ENCODE results near the gene NDST1.

NDST1 gene

DNA sequence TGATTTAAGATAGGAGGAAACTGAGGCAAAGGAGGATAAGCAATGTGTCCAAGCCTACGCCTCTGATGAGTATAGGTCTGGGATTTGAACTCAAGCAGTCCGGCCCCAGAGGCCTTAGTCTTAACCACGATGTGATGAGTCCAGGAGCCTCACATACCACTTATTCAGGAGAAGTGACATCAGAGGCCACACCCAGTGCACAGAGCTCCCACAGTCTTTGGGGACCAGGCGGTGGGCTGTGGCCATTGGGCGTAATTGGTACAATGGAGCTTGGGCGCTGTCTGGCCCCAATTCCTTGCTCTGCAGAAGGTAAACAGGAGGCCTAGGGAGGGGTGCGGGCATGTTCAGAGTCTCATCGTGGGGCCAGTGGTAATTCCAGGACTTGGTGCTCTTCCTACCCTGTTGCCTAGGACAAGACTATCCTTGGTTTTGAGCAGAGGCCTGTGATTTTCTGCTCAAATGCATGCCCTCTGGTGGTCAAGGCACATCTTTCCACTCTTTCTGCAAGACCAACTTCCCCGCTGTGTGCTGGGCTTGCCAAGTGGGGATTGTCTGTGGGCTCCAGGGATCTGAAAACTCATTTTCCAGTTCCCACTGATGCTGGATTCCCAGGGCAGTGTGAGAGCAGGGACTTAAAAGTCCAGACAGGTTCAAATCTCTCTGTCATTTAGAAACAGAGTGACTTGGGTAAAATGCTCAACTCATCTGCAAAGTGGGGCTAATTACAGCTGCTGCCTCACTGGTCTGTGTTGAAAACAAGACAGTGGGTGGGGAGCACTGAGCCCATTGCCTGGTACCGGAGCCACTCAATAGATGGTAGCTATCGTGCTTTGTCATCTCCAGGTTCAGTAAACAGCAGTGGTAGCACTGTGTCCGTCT, 15.8 kb downstream of the NDST1 start:
- peak; percentile 86 for DNase-seq (ENCODE audit: low read depth)

DNA sequence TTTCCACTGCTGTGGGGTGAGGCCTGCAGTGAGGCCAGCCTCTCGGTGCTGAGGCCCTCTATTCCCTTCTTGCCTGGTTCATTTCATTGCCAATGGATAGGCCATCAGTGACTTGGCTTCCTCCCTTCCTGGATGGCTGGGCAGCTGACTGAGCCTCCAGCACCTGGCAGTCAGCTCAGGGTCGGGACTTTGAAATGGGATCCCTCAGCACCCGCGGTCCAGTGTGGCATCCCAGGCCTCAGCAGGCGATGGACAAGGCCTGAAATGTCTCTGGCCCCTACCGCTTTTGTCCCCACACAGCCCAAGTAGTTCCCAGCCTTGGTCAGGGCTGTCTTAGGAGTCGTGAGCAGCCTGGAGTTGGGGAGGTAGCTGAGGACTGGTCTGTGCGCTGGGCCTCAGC, 17.2 kb downstream of the NDST1 start:
- DNase-seq (ENCODE audit: low read depth): no peak

GRCh38 chr5:150525781-150526180, 17.9 kb downstream of the NDST1 start:
- no peak for DNase-seq (ENCODE audit: low read depth)

DNA sequence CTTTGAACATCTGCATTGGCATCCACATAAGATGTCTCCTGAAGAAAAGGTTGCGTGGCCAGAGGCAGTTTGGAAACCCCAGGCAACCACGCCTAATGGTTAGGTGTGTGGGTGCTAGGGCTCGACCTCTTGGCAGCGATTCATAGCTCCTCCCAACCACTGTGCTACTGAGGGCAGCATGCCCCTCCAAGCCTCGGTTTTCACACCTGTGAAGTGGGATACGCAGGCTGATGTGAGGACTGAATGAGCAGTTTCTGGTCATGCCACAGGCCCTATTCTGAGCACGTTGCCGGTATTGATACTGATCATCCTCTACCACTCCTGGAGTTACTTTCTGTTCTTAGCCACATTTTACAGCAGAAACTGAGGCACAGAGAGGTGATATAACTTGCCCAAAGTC, 19.1 kb downstream of the NDST1 start:
- no peak for DNase-seq (ENCODE audit: low read depth)

DNA sequence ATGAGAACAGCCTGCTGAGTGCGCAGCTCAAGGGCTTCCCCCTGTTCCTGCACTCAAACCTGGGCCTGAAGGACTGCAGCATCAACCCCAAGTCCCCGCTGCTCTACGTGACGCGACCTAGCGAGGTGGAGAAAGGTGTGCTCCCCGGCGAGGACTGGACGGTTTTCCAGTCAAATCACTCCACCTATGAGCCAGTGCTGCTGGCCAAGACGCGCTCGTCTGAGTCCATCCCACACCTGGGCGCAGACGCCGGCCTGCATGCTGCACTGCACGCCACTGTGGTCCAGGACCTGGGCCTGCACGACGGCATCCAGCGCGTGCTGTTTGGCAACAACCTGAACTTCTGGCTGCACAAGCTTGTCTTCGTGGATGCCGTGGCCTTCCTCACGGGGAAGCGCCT, 19.9 kb downstream of the NDST1 start:
- DNase-seq (ENCODE audit: low read depth): no peak

DNA sequence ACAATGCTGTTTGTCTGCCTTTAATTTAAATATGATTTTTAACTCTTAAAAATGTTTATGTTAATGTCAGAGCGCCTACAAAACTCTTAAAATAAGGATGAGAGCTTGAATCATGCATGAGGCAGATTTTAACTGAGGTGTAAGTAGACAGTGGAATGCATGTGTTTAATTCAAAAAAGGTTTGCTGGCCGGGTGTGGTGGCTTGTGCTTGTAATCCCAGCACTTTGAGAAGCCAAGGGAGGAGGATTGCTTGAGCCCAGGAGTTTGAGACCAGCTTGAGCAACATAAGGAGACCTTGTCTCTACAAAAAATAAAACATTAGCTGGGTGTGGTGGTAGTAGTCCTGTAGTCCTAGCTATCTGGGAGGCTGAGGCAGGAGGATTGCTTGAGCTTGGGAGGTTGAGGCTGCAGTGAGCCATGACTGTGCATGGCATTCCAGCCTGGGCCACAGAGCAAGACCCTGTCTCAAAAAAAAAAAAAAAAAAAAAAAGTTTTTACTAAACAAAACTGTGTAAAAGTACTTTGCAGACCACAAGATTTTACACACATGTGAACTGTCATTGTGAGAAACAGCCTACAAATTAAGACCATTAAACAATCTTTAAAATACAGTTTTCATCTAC, 21.1 kb downstream of the NDST1 start:
- DNase-seq (ENCODE audit: low read depth): no peak

DNA sequence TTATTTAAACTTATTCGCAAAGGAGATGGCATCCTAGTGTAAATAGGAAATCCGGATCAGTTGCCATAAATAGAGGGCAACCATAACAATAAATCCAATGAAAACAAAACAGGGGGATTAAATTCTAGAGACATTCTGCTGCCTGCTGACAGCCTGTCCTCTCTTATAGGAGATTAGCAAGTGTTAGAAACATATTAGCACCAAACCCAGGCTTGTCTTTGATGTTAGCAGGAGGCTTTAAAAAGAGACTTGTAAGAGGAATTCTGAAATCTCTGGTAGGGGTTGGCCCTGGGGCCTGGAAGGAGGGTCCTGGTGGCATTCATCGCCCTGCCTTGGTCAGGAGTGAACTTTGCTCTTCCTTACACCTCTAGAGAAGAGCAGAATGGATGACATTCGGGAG, 21.6 kb downstream of the NDST1 start:
- DNase-seq (ENCODE audit: low read depth): no peak

GRCh38 chr5:150530423-150530822, 22.5 kb downstream of the NDST1 start:
- DNase-seq (ENCODE audit: low read depth): no peak

DNA sequence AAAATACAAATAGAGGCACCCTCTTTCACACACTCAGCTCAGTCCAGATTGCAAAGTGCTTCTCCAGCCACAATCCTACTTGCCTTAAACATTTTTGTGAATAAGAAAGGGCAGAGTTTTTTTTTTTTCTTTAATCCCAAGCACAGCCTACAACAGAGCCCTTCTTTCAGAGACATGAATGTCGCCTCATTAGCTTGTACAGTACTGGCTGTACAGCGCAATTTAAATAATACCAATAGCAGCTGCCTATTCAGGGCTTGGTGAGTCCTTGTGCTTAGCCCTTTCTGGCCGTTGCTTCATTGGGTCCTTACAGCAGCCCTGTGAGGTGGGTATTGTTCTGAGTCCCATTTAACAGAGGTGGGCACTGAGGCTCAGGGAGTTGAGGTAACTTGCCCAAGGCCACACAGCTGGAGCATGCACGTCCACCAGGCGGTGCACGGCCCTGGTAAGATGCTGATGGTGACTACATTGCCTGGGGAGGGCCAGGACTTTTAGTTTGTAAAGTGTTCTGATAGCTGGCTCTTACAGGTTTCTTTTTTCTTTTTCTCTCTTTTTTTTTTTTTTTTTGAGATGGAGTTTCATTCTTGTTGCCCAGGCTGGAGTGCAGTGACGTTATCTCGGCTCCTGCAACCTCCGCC, 23.1 kb downstream of the NDST1 start:
- DNase-seq (ENCODE audit: low read depth): no peak

- DNase-seq (ENCODE audit: low read depth): no peak
Observed at GRCh38 chr5:150531686-150532085, 23.8 kb downstream of the NDST1 start.

- DNase-seq (ENCODE audit: low read depth): no peak
Observed at GRCh38 chr5:150532151-150532550, 24.2 kb downstream of the NDST1 start.

DNA sequence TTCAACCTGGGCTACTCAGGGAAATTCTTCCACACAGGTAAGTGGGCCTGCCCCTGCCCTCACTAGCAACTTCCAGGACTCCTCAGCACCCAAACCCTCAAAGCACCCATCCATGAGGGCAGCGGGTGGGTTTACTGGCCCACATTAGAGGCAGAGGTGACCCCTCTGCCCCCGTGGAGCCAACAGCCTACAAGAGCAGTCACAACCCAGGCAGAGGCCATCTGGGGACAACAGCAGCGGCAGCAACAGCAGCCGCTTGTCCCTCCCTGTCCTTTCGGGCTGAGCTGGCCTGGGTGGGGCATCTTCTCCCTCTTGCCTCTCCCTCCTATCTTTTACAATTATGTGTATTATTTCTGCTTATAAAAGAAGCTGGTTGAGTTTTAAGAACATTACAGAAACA, 25.1 kb downstream of the NDST1 start:
- DNase-seq (ENCODE audit: low read depth): no peak

- no peak for DNase-seq (ENCODE audit: low read depth)
Observed at GRCh38 chr5:150534811-150535210, 26.9 kb downstream of the NDST1 start.

GRCh38 chr5:150535611-150536010, 27.7 kb downstream of the NDST1 start:
- no peak for DNase-seq (ENCODE audit: low read depth)

GRCh38 chr5:150538007-150538917, 30.3 kb downstream of the NDST1 start:
- peak; percentile 65 for DNase-seq (ENCODE audit: low read depth)

DNA sequence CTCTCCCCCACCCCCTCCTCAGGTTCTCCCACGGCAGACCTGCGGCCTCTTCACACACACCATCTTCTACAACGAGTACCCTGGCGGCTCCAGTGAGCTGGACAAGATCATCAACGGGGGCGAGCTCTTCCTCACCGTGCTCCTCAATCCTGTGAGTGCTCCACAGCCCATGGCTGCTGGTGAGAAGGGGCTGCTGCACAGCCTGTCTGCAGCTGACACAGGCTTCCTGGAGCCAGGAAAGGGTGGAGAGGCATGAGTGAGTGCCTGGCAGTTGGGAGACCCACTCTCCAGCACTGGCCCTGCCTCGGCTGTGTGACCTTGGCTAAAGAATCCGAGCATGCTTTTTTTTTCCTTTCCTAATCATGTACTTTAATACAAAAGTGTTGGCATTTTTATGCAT, 31.3 kb downstream of the NDST1 start:
- no peak for DNase-seq (ENCODE audit: low read depth)

DNA sequence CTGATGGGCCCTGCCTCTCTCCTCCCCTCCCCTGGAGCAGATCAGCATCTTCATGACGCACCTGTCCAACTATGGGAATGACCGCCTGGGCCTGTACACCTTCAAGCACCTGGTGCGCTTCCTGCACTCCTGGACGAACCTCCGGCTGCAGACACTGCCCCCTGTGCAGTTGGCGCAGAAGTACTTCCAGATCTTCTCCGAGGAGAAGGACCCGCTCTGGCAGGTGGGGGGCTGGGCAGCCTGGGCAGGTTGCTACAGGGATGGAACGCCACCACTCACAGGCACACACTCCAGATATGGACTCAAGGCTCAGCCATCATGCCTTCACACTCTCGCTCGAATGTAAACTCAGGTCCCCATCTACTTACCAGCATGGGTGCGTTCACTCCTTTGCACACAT, 32.1 kb downstream of the NDST1 start:
- no peak for DNase-seq (ENCODE audit: low read depth)

GRCh38 chr5:150540615-150541396, 32.9 kb downstream of the NDST1 start:
- peak; percentile 84 for DNase-seq (ENCODE audit: low read depth)

DNA sequence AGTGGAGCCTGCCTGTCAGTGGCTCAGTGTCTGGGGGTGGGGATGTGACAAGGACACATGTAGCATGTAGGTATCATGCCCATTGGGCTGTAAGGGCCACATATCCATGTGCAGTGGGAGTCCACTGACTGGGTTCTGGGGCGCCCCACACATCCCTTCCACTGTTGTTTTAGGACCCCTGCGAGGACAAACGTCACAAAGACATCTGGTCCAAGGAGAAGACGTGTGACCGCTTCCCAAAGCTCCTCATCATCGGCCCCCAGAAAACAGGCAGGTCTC, 33.4 kb downstream of the NDST1 start:
- DNase-seq (ENCODE audit: low read depth): no peak

GRCh38 chr5:150541895-150542294, 34.0 kb downstream of the NDST1 start:
- peak; percentile 65 for DNase-seq (ENCODE audit: low read depth)

DNA sequence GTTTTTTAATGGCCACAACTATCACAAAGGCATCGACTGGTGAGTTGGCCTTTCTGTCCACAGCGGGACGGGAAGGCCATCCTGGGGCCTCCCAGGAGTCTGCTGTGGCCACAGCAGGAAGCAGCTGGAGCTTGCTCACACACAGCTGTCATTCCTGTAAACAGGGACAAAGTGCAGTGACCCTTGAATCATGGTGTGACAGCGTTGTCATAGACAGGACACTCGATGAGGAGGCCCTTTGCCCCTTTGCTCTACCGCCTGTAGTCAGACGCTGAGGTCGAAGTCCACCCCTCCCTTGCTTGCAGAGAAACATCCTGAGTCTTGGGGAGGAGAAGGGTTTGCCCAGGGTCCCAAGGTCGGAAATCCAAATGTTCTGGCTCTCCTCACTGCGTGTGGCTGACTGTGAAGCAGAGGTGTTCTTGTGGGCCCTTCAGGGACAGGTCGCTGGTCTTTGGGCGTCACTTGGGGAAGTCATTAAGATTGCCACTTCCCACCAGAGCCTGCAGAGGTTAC, 35.1 kb downstream of the NDST1 start:
- DNase-seq (ENCODE audit: low read depth): no peak

Measured in ELR (cell line).